Measurements from ENCODE around the gene SLC24A4. TPM values are rescaled to one million over a fixed set of nuclear protein-coding genes. Genes with fewer than 3 reads are reported as not detected.

Gene SLC24A4
- total RNA-seq, 1 experiment from 2014 or later = not detected

- Histone ChIP-seq H3K27ac (ENCODE audit: low read depth, low read length) (no peak overlapping the region), H2AFZ (ENCODE audit: low read depth, low read length, poor library complexity, severe bottlenecking) (no peak overlapping the region), H3K36me3 (ENCODE audit: control insufficient read depth in 1 of 2, insufficient read depth in 2 of 2, low read length in 2 of 2) (no peaks in the 10 kb centered on the region), H3K4me3 (replicated peaks in 1 of 2; ENCODE audit: low read depth in 1 of 2, low read length in 2 of 2) (no peak overlapping the region), H3K9me2 (ENCODE audit: insufficient read depth) (no peaks in the 10 kb centered on the region), H3K9me3 (ENCODE audit: control insufficient read depth in 1 of 2, insufficient read depth in 1 of 2, low read depth in 1 of 2, low read length in 2 of 2) (no peaks in the 10 kb centered on the region), H3K9ac (ENCODE audit: low read length) (no peak overlapping the region), H3K79me2 (ENCODE audit: insufficient read depth, low read length) (no peaks in the 10 kb centered on the region), H4K20me1 (ENCODE audit: insufficient read depth) (no peaks in the 10 kb centered on the region), H3K27me3 (ENCODE audit: insufficient read depth, low read length) (no peaks in the 10 kb centered on the region), H3K4me2 (ENCODE audit: low read length) (no peak overlapping the region), H3K4me1 (ENCODE audit: control insufficient read depth in 1 of 2, insufficient read depth in 2 of 2, low read length in 2 of 2) (peaks cover 0 to 12% of the 10 kb centered on the region in 2 experiments; a peak in 2 of 4 replicates)
- intact Hi-C loops (cut with micrococcal nuclease) = no loop called here
- POLR2A ChIA-PET = no interaction called here
- ATAC-seq = no peak
- BruUV-seq (replicated peaks) = no TSS peak
- RAD21 ChIA-PET (ENCODE audit: low non-redundant PET in 1 of 2, low total read pairs in 2 of 2, uncharacterized antibody in 2 of 2, unreplicated experiment in 2 of 2) = no interaction called here
- no peak for DNase-seq (ENCODE audit: low read depth, low spot score)
- CTCF ChIA-PET = interaction anchor here (1.6 kb wide), 1 partner anchor 10 kb away, joined by 4 read pairs; no protein-coding TSS in a partner anchor
- TF ChIP-seq MAX (IDR thresholded peaks at IDR 0.05) (no peak), CEBPB (IDR thresholded peaks at IDR 0.05; ENCODE audit: low read depth) (no peak), JUND (IDR thresholded peaks at IDR 0.05) (no peak), REST (IDR thresholded peaks at IDR 0.05; ENCODE audit: low read depth) (no peak), SRF (IDR thresholded peaks at IDR 0.05; ENCODE audit: low read depth) (no peak), POLR2AphosphoS5 (IDR thresholded peaks at IDR 0.05; ENCODE audit: low read depth, low read length) (no peak), ATF3 (IDR thresholded peaks at IDR 0.05) (no peak), YY1 (IDR thresholded peaks at IDR 0.05; ENCODE audit: extremely low read depth, insufficient replicate concordance, low read depth, low read length) (no peak), ZBTB33 (IDR thresholded peaks at IDR 0.05; ENCODE audit: extremely low read depth, insufficient replicate concordance, low read length) (no peak), FOSL1 (IDR thresholded peaks at IDR 0.05; ENCODE audit: low read depth) (no peak), RAD21 (IDR thresholded peaks at IDR 0.05; ENCODE audit: low read depth) (no peak), ELF1 (IDR thresholded peaks at IDR 0.05; ENCODE audit: borderline replicate concordance, low read depth) (no peak), TCF7L2 (IDR thresholded peaks at IDR 0.05; ENCODE audit: borderline replicate concordance, extremely low read depth, insufficient read depth, insufficient read length) (no peak), CBX3 (IDR thresholded peaks at IDR 0.05; ENCODE audit: low read depth) (no peak), ZFX (IDR thresholded peaks at IDR 0.05) (no peak), SP1 (IDR thresholded peaks at IDR 0.05; ENCODE audit: low read depth) (no peak), ZNF274 (IDR thresholded peaks at IDR 0.05; ENCODE audit: low read depth, low read length) (no peak), CTCF (IDR thresholded peaks at IDR 0.05 in 2 of 3, conservative IDR thresholded peaks at IDR 0.05 in 1 of 3; ENCODE audit: borderline replicate concordance in 1 of 3, insufficient read depth in 1 of 3, low read depth in 2 of 3, low read length in 2 of 3) (no peak), EGR1 (IDR thresholded peaks at IDR 0.05; ENCODE audit: low read depth) (no peak)
Observed at GRCh38 chr14:92458136-92459029, 135.4 kb downstream of the SLC24A4 start.
